Chondrocyte (in vitro differentiated cells): Measurements from ENCODE around the gene SLC34A3. TPM values are rescaled to one million over a fixed set of nuclear protein-coding genes. Genes with fewer than 3 reads are reported as not detected.

Experiments used
- DNase-seq: peaks from one replicate; pipeline ENCODE4 v3.0.0; 2021; ENCODE audit warnings: mixed read lengths, low spot score
- H3K27ac Mint-ChIP-seq: one replicate; pipeline ENCODE4 v1.8.0; 2021; ENCODE audit warnings: mild to moderate bottlenecking, moderate library complexity, mixed read lengths; ENCODE audit not compliant: unreplicated experiment
- H3K27me3 Mint-ChIP-seq: 2 replicates; pipeline ENCODE4 v1.8.0; 2021; ENCODE audit warnings: low read depth, mixed read lengths
- H3K36me3 Mint-ChIP-seq: 2 replicates; pipeline ENCODE4 v1.8.0; 2021; ENCODE audit warnings: low read depth, mixed read lengths
- H3K4me1 Mint-ChIP-seq: 2 replicates; pipeline ENCODE4 v1.8.0; 2021; ENCODE audit warnings: low read depth, mild to moderate bottlenecking, mixed read lengths
- H3K4me3 Mint-ChIP-seq: one replicate; pipeline ENCODE4 v1.8.0; 2021; ENCODE audit warnings: mild to moderate bottlenecking, moderate library complexity, mixed read lengths; ENCODE audit not compliant: unreplicated experiment
- H3K9me3 Mint-ChIP-seq: 2 replicates; pipeline ENCODE4 v1.8.0; 2021; ENCODE audit warnings: low read depth, mixed read lengths
- total RNA-seq: library from RNA; stranded (reverse); gene quantifications from 3 replicates; pipeline ENCODE4 v1.2.1, GENCODE V29; 2021
- TF ChIP-seq, protein P1 (sequence below): fragments of 200-600 bp; sonication (generic); IDR thresholded peaks from 2 replicates; pipeline ENCODE4 v1.5.0; 2021; ENCODE audit warnings: antibody characterized with exemption, mild to moderate bottlenecking, moderate library complexity

Gene SLC34A3
- total RNA-seq, 1 donor from 2014 or later: not detected

DNA sequence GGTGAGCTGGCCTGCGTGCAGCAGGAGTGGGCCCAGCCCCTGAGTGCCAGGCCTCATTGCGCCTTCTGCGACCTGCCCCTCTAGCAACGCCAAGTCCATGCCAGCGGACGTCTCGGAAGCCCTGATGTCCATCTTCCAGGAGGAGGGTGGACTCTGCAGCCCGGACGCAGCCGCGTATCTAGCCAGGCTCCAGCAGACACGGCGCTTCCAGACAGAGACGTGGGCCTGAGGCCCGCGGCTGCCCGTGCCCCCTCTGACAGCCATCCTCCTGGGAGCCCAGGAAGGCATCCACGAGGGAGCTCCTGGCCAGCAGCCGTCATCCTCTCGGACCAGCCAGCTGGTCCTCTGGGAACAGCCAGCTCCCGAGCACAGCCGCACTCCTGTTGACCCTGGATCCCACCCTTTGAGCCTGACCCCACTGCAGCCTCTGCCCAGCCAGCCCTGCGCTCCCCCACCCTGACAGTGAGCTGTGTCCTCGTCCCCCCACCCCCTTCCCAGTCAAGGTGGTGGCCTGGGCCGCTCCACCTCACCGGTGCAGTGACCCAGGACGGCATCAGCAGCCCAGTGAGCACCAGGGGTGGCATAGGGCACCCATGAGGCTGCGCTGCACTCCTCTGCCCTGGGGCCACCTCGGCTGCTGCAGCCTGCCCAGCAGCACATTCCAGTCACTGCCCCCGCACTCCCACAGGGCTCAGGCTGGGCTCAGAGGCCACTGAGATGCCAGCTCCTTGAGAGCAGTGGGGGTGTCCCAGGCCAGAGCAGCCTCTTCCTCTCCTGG is 14.3 kb upstream of the SLC34A3 start:
- Mint-ChIP-seq H3K4me1 (peaks cover 7% of the 10 kb centered on the region), H3K27me3 (no peaks in the 10 kb centered on the region), H3K9me3 (no peaks in the 10 kb centered on the region), H3K4me3 (no peak overlapping the region), H3K36me3 (peaks cover 2% of the 10 kb centered on the region), H3K27ac (no peak overlapping the region)
- no peak for DNase-seq
- TF ChIP-seq, protein P1, sequence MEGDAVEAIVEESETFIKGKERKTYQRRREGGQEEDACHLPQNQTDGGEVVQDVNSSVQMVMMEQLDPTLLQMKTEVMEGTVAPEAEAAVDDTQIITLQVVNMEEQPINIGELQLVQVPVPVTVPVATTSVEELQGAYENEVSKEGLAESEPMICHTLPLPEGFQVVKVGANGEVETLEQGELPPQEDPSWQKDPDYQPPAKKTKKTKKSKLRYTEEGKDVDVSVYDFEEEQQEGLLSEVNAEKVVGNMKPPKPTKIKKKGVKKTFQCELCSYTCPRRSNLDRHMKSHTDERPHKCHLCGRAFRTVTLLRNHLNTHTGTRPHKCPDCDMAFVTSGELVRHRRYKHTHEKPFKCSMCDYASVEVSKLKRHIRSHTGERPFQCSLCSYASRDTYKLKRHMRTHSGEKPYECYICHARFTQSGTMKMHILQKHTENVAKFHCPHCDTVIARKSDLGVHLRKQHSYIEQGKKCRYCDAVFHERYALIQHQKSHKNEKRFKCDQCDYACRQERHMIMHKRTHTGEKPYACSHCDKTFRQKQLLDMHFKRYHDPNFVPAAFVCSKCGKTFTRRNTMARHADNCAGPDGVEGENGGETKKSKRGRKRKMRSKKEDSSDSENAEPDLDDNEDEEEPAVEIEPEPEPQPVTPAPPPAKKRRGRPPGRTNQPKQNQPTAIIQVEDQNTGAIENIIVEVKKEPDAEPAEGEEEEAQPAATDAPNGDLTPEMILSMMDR: no peak

- Mint-ChIP-seq H3K4me1 (peaks cover 7% of the 10 kb centered on the region), H3K4me3 (no peak overlapping the region), H3K9me3 (no peaks in the 10 kb centered on the region), H3K36me3 (peaks cover 2% of the 10 kb centered on the region), H3K27ac (no peak overlapping the region), H3K27me3 (no peaks in the 10 kb centered on the region)
- TF ChIP-seq, protein P1: no peak
- DNase-seq: no peak
Observed at GRCh38 chr9:137217276-137218211, 13.2 kb upstream of the SLC34A3 start.

GRCh38 chr9:137218212-137218753 is 12.4 kb upstream of the SLC34A3 start:
- Mint-ChIP-seq H3K27ac (no peak overlapping the region), H3K9me3 (no peaks in the 10 kb centered on the region), H3K27me3 (no peaks in the 10 kb centered on the region), H3K4me1 (peaks cover 11% of the 10 kb centered on the region), H3K4me3 (no peak overlapping the region), H3K36me3 (peaks cover 2% of the 10 kb centered on the region)
- TF ChIP-seq, protein P1: no peak
- DNase-seq: no peak

GRCh38 chr9:137218754-137219271 is 11.9 kb upstream of the SLC34A3 start:
- Mint-ChIP-seq H3K27me3 (no peaks in the 10 kb centered on the region), H3K27ac (no peak overlapping the region), H3K36me3 (peaks cover 2% of the 10 kb centered on the region), H3K4me3 (no peak overlapping the region), H3K4me1 (peaks cover 11% of the 10 kb centered on the region), H3K9me3 (no peaks in the 10 kb centered on the region)
- no peak for DNase-seq
- TF ChIP-seq, protein P1: no peak
